Loucy (cell line): ENCODE results near the gene CCDC83.
"Not testable (repeated sequence)": the region's sequence is repeated elsewhere in the genome, so short reads cannot be mapped to it uniquely, and the experiment has no call there.

Experiments
- H2AFZ ChIP-seq: fragments of 200-600 bp; sonication (generic); 2 replicates; pipeline ENCODE4 v1.6.0; 2016; ENCODE audit warnings: antibody characterized with exemption, mild to moderate bottlenecking, low read length, moderate library complexity
- H3F3A ChIP-seq: fragments of 200-600 bp; 2 replicates; pipeline ENCODE4 v1.6.0; 2016; ENCODE audit warnings: antibody characterized with exemption, low read depth, mild to moderate bottlenecking
- H3K27me3 ChIP-seq: fragments of 200-600 bp; sonication (generic); 2 replicates; pipeline ENCODE4 v1.6.1; 2014; ENCODE audit warnings: low read length, mild to moderate bottlenecking; ENCODE audit not compliant: insufficient read depth, poor library complexity, severe bottlenecking
- H3K36me3 ChIP-seq: fragments of 200-600 bp; sonication (generic); 2 replicates; pipeline ENCODE4 v1.6.1; 2016; ENCODE audit warnings: low read length; ENCODE audit not compliant: insufficient read depth
- H3K4me1 ChIP-seq: fragments of 200-600 bp; sonication (generic); 2 replicates; pipeline ENCODE4 v1.5.1; 2014; ENCODE audit warnings: low read length, mild to moderate bottlenecking; ENCODE audit not compliant: insufficient read depth, poor library complexity, severe bottlenecking
- H3K4me2 ChIP-seq: fragments of 200-600 bp; sonication (generic); 2 replicates; pipeline ENCODE4 v1.6.0; 2014; ENCODE audit warnings: antibody characterized with exemption, low read length, low read depth, mild to moderate bottlenecking; ENCODE audit not compliant: poor library complexity, severe bottlenecking
- H3K4me3 ChIP-seq: fragments of 200-600 bp; sonication (generic); 2 replicates; pipeline ENCODE4 v1.5.1; 2014; ENCODE audit warnings: low read length, mild to moderate bottlenecking, mixed read lengths; ENCODE audit not compliant: poor library complexity, severe bottlenecking
- H3K79me2 ChIP-seq: fragments of 200-600 bp; sonication (generic); 2 replicates; pipeline ENCODE4 v1.6.1; 2014; ENCODE audit warnings: low read length; ENCODE audit not compliant: insufficient read depth
- H3K9ac ChIP-seq: fragments of 200-600 bp; sonication (generic); 2 replicates; pipeline ENCODE4 v1.6.0; 2014; ENCODE audit warnings: mild to moderate bottlenecking, low read depth, low read length, moderate library complexity; ENCODE audit not compliant: poor library complexity, severe bottlenecking
- H3K9me2 ChIP-seq: fragments of 200-600 bp; sonication (generic); replicated peaks from 2 replicates; pipeline ENCODE4 v1.6.1; 2016; ENCODE audit warnings: low read depth, low read length, mixed read lengths
- H3K9me3 ChIP-seq: fragments of 200-600 bp; sonication (generic); 2 replicates; pipeline ENCODE4 v1.6.1; 2014; ENCODE audit warnings: mild to moderate bottlenecking, antibody characterized with exemption, low read length, low read depth; ENCODE audit not compliant: insufficient read depth
- H4K20me1 ChIP-seq: fragments of 200-600 bp; sonication (generic); 2 replicates; pipeline ENCODE4 v1.6.0; 2014; ENCODE audit warnings: antibody characterized with exemption, low read length, mild to moderate bottlenecking; ENCODE audit not compliant: insufficient read depth, poor library complexity, severe bottlenecking
- EZH2phosphoT487 ChIP-seq: fragments of 200-600 bp; IDR thresholded peaks from 2 replicates; pipeline ENCODE4 v1.6.1; 2018; ENCODE audit warnings: antibody characterized with exemption, mild to moderate bottlenecking, moderate library complexity, borderline replicate concordance
- TF ChIP-seq, protein P1 (sequence below): fragments of 200-600 bp; sonication (generic); conservative IDR thresholded peaks from 2 replicates; pipeline ENCODE4 v1.5.1; 2014; ENCODE audit warnings: mild to moderate bottlenecking, antibody characterized with exemption, low read length

The CCDC83 gene

DNA sequence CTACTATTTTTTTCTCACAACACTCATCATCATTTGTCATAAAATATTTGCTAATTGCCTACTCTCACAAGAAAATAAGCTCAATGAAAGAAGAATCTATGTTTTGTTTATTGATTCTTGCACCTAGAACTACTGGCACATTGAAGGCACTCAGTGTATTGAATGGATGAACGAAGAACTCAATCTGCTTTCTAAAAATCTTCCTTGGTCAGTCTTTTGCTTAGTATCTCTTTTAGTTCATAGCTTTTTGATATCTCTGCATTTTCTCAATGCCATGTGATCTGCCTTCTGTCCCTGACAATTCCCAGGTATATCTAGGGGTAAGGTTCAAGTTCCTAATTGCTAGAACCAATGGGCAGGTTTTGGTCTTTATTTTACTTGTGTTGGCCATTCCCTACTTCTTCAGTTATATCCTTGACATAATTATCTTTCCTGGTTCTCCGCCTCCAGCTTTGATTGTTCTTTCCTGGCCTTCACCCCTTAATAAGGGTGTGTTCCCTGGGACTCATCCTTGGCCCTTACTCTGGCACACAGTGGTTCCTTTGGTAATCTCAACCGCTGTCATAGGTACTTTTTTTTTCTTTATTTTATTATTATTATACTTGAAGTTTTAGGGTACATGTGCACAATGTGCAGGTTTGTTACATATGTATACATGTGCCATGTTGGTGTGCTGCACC is 96.4 kb downstream of the CCDC83 start:
- TF ChIP-seq, protein P1, sequence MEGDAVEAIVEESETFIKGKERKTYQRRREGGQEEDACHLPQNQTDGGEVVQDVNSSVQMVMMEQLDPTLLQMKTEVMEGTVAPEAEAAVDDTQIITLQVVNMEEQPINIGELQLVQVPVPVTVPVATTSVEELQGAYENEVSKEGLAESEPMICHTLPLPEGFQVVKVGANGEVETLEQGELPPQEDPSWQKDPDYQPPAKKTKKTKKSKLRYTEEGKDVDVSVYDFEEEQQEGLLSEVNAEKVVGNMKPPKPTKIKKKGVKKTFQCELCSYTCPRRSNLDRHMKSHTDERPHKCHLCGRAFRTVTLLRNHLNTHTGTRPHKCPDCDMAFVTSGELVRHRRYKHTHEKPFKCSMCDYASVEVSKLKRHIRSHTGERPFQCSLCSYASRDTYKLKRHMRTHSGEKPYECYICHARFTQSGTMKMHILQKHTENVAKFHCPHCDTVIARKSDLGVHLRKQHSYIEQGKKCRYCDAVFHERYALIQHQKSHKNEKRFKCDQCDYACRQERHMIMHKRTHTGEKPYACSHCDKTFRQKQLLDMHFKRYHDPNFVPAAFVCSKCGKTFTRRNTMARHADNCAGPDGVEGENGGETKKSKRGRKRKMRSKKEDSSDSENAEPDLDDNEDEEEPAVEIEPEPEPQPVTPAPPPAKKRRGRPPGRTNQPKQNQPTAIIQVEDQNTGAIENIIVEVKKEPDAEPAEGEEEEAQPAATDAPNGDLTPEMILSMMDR = no peak
- TF ChIP-seq EZH2phosphoT487 = no peak
- Histone ChIP-seq H3K27me3 (no peaks in the 10 kb centered on the region), H3K9ac (no peak overlapping the region)

DNA sequence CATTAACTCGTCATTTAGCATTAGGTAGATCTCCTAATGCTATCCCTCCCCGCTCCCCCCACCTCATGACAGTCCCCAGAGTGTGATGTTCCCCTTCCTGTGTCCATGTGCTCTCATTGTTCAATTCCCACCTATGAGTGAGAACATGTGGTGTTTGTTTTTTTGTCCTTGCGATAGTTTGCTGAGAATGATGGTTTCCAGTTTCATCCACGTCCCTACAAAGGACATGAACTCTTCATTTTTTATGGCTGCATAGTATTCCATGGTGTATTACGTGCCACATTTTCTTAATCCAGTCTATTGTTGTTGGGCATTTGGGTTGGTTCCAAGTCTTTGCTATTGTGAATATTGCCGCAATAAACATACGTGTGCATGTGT is 96.9 kb downstream of the CCDC83 start:
- H3K4me3 ChIP-seq, H4K20me1 ChIP-seq, H3F3A ChIP-seq, H3K9me3 ChIP-seq, H3K4me1 ChIP-seq, H3K9me2 ChIP-seq, H3K79me2 ChIP-seq, H3K9ac ChIP-seq, H3K27me3 ChIP-seq, H3K4me2 ChIP-seq, H2AFZ ChIP-seq: not testable (repeated sequence)
- peaks cover 27% of the 10 kb centered on the region; the same call in 1 of the 2 replicates for H3K36me3 ChIP-seq

More for the DNA sequence above, 96.4 kb downstream of the CCDC83 start:
- Histone ChIP-seq H3K9me2 (no peaks in the 10 kb centered on the region), H2AFZ (no peak overlapping the region), H3K79me2 (no peaks in the 10 kb centered on the region), H3K4me3 (no peak overlapping the region), H3K36me3 (peaks cover 22% of the 10 kb centered on the region; the same call in 1 of the 2 replicates), H3K4me2 (no peak overlapping the region), H3K4me1 (no peaks in the 10 kb centered on the region), H3K9me3 (no peaks in the 10 kb centered on the region), H3F3A (no peaks in the 10 kb centered on the region), H4K20me1 (no peaks in the 10 kb centered on the region)

- TF ChIP-seq, protein P1 = no peak
- no peak for TF ChIP-seq EZH2phosphoT487
- Histone ChIP-seq H3K9me2 (no peaks in the 10 kb centered on the region), H2AFZ (no peak overlapping the region), H3K4me3 (no peak overlapping the region), H3K36me3 (peaks cover 41% of the 10 kb centered on the region), H3K9ac (no peak overlapping the region), H3F3A (no peaks in the 10 kb centered on the region), H3K9me3 (no peaks in the 10 kb centered on the region), H4K20me1 (no peaks in the 10 kb centered on the region), H3K4me1 (no peaks in the 10 kb centered on the region), H3K27me3 (no peaks in the 10 kb centered on the region), H3K4me2 (no peak overlapping the region), H3K79me2 (no peaks in the 10 kb centered on the region)
These were observed 98.4 kb downstream of the CCDC83 start for GRCh38 chr11:85953491-85954143.
